CD4-positive, alpha-beta T cell (primary cell): ENCODE data around the gene SNAP25. TPM values are rescaled to one million over a fixed set of nuclear protein-coding genes. Genes with fewer than 3 reads are reported as not detected.

ENCODE experiments used
- ATAC-seq: fragments of 200-7000 bp; cut with Tn5 transposase; one replicate; pipeline ENCODE4 v1.10.0; 2022; ENCODE audit warnings: mild to moderate bottlenecking; ENCODE audit not compliant: poor library complexity
- CTCF ChIA-PET: fragments of 350-600 bp; sonication (Branson Sonifier 250); formaldehyde crosslinking; loops from one replicate; lab custom pipeline; 2021; ENCODE audit warnings: antibody characterized with exemption, inconsistent platforms; lab: Charles Lee
- POLR2A ChIA-PET: fragments of 350-600 bp; sonication (Branson Sonifier 250); formaldehyde crosslinking; loops from one replicate; lab custom pipeline; 2021; ENCODE audit warnings: antibody characterized with exemption, inconsistent platforms; lab: Charles Lee
- DNase-seq, 14 experiments: peaks; one replicate each; pipeline ENCODE4 v3.0.0-alpha.2; 2013 to 2020; ENCODE audit warnings: mixed read lengths in 2 of 14
- H3K27ac ChIP-seq, 2 donors: one replicate each; pipeline versions ENCODE4 v1.5.1 to v1.7.0; 2013; ENCODE audit warnings: low read length in 2 of 2, low read depth in 1 of 2, mild to moderate bottlenecking in 1 of 2
- H3K27me3 ChIP-seq, 2 experiments: 1 replicate in 1 of 2; 2 replicates in 1 of 2; pipeline versions ENCODE4 v1.6.1 to v1.7.0; 2013; ENCODE audit warnings: low read length in 2 of 2, control low read depth in 1 of 2, mild to moderate bottlenecking in 1 of 2, moderate library complexity in 1 of 2; ENCODE audit not compliant: insufficient read depth in 2 of 2, control insufficient read depth in 1 of 2
- H3K36me3 ChIP-seq: one replicate; pipeline ENCODE4 v1.6.1; 2013; ENCODE audit warnings: low read length, control low read depth; ENCODE audit not compliant: insufficient read depth
- H3K4me1 ChIP-seq: one replicate; pipeline ENCODE4 v1.6.1; 2013; ENCODE audit warnings: low read length, control low read depth; ENCODE audit not compliant: insufficient read depth
- H3K4me3 ChIP-seq: one replicate; pipeline ENCODE4 v1.5.1; 2013; ENCODE audit warnings: mild to moderate bottlenecking, low read length, moderate library complexity
- H3K9me3 ChIP-seq, 2 experiments: 1 replicate in 1 of 2; 2 replicates in 1 of 2; pipeline versions ENCODE4 v1.6.1 to v1.7.0; 2013; ENCODE audit warnings: low read length in 2 of 2, mild to moderate bottlenecking in 2 of 2, control low read depth in 1 of 2, moderate library complexity in 1 of 2; ENCODE audit not compliant: control insufficient read depth in 1 of 2, insufficient read depth in 1 of 2
- H3K27ac Mint-ChIP-seq: one replicate; pipeline ENCODE4 v1.8.0; 2020; ENCODE audit warnings: mixed read lengths
- H3K27me3 Mint-ChIP-seq: one replicate; pipeline ENCODE4 v1.8.0; 2021; ENCODE audit warnings: mixed read lengths
- H3K36me3 Mint-ChIP-seq: one replicate; pipeline ENCODE4 v1.8.0; 2021; ENCODE audit warnings: low read depth, mixed read lengths
- H3K4me1 Mint-ChIP-seq: one replicate; pipeline ENCODE4 v1.8.0; 2021; ENCODE audit warnings: low read depth, mixed read lengths
- H3K4me3 Mint-ChIP-seq: one replicate; pipeline ENCODE4 v1.8.0; 2020; ENCODE audit warnings: mild to moderate bottlenecking, mixed read lengths
- H3K9me3 Mint-ChIP-seq: one replicate; pipeline ENCODE4 v1.8.0; 2020; ENCODE audit warnings: mixed read lengths
- intact Hi-C, 2 experiments: fragments of 100-400 bp; cut with DNase I in 1 of 2; cut with micrococcal nuclease in 1 of 2; formaldehyde crosslinking; loops; one replicate each; pipeline versions ENCODE4 v1.15.1 to v1.9.0; 2023 to 2025; cut with DNase I, micrococcal nuclease
- total RNA-seq, 174 experiments: library from RNA in 2 of 174; stranded (reverse) in 2 of 174; gene quantifications; one replicate each; pipeline ENCODE4 v1.2.3 and lab custom pipeline; 2021 to 2026
- TF ChIP-seq, protein P1 (sequence below): fragments of 200-600 bp; IDR thresholded peaks from one replicate; pipeline ENCODE4 v1.8.0; 2022; ENCODE audit warnings: antibody characterized with exemption, mild to moderate bottlenecking

SNAP25 gene
- total RNA-seq, 2 experiments from 2014 or later: not detected

DNA sequence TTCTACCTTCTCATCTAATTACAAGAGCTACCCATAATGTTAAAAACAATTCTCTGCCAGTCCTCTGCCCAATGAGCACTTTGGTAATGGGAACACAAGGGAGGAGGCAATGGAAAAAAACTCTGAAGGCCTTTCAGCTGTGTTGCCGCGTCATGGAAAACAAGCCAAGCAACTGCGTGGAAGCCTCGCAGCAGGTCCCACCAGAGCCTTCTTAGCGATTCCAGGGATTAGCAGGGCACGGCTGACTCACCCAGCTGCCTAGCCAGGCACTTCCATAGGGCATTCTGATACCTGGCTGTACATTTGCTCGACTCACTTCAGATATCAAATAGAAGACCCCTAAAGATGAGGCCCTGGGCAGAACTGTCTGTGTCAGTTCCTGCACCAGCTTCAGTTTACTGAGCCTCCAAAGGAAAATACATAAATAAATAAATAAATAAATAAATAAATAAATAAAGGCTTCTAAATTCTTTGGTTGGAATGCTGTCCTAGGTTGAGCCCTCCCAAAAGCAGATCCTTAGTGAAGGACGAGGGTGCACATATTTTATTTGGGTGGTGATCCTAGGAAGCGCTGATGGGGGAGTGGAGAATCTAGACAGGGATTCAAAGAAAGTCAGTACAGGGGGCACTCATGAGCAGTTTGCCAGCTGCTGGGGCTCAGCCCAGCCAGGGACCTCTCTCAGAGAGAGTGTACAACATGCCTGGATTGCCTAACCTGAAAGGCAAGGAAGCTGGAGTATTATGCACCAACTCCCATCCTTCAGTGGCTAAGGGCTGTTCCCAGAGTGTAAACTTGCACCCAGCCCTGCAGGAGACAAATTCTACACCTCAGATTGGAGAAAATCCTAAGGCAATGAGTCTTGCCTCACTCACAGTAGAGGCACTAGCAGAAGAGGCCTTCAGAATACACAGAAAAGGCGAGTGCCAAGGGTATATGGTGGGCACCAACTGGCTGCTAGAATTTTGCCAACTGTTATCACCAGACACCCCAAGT is 18.2 kb downstream of the SNAP25 start:
- ATAC-seq: no peak
- Mint-ChIP-seq H3K4me3 (no peak overlapping the region), H3K27me3 (peaks cover 17% of the 10 kb centered on the region), H3K9me3 (no peaks in the 10 kb centered on the region), H3K4me1 (no peaks in the 10 kb centered on the region), H3K27ac (no peak overlapping the region), H3K36me3 (no peaks in the 10 kb centered on the region)
- TF ChIP-seq, protein P1, sequence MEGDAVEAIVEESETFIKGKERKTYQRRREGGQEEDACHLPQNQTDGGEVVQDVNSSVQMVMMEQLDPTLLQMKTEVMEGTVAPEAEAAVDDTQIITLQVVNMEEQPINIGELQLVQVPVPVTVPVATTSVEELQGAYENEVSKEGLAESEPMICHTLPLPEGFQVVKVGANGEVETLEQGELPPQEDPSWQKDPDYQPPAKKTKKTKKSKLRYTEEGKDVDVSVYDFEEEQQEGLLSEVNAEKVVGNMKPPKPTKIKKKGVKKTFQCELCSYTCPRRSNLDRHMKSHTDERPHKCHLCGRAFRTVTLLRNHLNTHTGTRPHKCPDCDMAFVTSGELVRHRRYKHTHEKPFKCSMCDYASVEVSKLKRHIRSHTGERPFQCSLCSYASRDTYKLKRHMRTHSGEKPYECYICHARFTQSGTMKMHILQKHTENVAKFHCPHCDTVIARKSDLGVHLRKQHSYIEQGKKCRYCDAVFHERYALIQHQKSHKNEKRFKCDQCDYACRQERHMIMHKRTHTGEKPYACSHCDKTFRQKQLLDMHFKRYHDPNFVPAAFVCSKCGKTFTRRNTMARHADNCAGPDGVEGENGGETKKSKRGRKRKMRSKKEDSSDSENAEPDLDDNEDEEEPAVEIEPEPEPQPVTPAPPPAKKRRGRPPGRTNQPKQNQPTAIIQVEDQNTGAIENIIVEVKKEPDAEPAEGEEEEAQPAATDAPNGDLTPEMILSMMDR: no peak
- Histone ChIP-seq H3K4me3 (no peak overlapping the region), H3K27ac (no peak overlapping the region), H3K27me3 (no peaks in the 10 kb centered on the region), H3K9me3 (no peaks in the 10 kb centered on the region), H3K4me1 (no peaks in the 10 kb centered on the region), H3K36me3 (no peaks in the 10 kb centered on the region)
- intact Hi-C loops: no loop called here
- DNase-seq: no peak
- ChIA-PET CTCF (no interaction called here), POLR2A (no interaction called here)

DNA sequence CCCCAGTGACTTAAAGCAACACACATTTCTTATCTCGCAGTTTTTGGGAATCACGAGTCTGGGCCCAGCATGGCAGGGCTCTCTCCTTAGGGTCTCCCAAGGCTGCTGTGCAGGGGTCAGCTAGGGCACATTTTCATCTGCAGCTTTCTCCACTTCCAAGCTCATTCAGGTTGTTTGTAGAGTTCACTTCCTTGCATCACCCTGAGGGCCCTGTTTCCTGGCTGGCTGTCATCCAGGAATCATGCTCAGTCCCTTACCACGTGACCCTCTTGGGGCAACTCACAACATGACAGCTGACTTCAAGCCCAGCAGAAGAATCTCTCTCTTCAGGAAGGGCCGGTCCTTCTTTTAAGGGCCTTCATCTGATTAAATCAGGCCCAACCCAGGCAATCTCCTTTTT is 21.3 kb downstream of the SNAP25 start:
- Histone ChIP-seq H3K9me3 (no peaks in the 10 kb centered on the region), H3K36me3 (no peaks in the 10 kb centered on the region), H3K4me3 (no peak overlapping the region), H3K4me1 (no peaks in the 10 kb centered on the region), H3K27ac (no peak overlapping the region), H3K27me3 (no peaks in the 10 kb centered on the region)
- TF ChIP-seq, protein P1: no peak
- H3K36me3 Mint-ChIP-seq: no peaks in the 10 kb centered on the region
- H3K9me3 Mint-ChIP-seq: no peaks in the 10 kb centered on the region
- ChIA-PET CTCF (no interaction called here), POLR2A (no interaction called here)
- no peak for ATAC-seq
- intact Hi-C loops: no loop called here
- H3K4me1 Mint-ChIP-seq: no peaks in the 10 kb centered on the region
- H3K4me3 Mint-ChIP-seq: no peak overlapping the region
- H3K27me3 Mint-ChIP-seq: peaks cover 11% of the 10 kb centered on the region
- DNase-seq: no peak
- no peak overlapping the region for H3K27ac Mint-ChIP-seq

DNA sequence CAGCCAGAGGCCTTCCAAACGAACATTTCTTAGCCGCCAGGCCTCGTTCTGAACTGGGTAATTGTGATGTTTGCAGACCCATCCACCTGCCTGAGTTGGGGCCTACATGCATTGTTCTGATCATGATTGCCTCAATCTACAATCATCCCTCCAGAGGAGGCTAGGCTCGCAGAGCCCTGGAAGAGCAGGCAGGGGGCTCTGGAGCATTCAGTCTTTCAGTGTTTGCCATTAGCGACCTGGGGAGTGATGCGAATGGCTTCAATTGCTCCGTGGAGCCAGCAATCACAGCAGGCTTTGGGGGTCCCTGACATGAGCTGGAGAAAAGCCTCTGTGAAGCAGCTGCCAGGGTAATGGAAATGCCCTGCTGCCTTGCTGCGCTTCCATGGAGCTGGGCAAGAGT is 22.0 kb downstream of the SNAP25 start:
- no peak overlapping the region for H3K4me3 Mint-ChIP-seq
- ChIA-PET CTCF (no interaction called here), POLR2A (no interaction called here)
- H3K4me1 Mint-ChIP-seq: no peaks in the 10 kb centered on the region
- H3K9me3 Mint-ChIP-seq: no peaks in the 10 kb centered on the region
- TF ChIP-seq, protein P1: no peak
- Histone ChIP-seq H3K4me1 (no peaks in the 10 kb centered on the region), H3K36me3 (no peaks in the 10 kb centered on the region), H3K27me3 (no peaks in the 10 kb centered on the region), H3K4me3 (no peak overlapping the region), H3K27ac (no peak overlapping the region), H3K9me3 (no peaks in the 10 kb centered on the region)
- H3K27ac Mint-ChIP-seq: no peak overlapping the region
- intact Hi-C loops: no loop called here
- ATAC-seq (no peak), DNase-seq (no peak)
- H3K36me3 Mint-ChIP-seq: no peaks in the 10 kb centered on the region
- H3K27me3 Mint-ChIP-seq: peaks cover 6% of the 10 kb centered on the region
